Kasumi-1 (cell line): ENCODE data around the gene LGR4.

Experiments
- DNase-seq, 2 experiments: peaks; one replicate each; lab custom pipeline; 2025; lab: John Stamatoyannopoulos, UW

Gene LGR4

GRCh38 chr11:27427183-27427980 is 45.2 kb downstream of the LGR4 start:
- DNase-seq: no peak

- DNase-seq: no peak
Observed at GRCh38 chr11:27425814-27426213, 46.8 kb downstream of the LGR4 start.

GRCh38 chr11:27423125-27423524 is 49.5 kb downstream of the LGR4 start:
- peak in 1 of 2 experiments; percentile 10 for DNase-seq

GRCh38 chr11:27421819-27422494 is 50.6 kb downstream of the LGR4 start:
- no peak for DNase-seq

GRCh38 chr11:27420722-27421572 is 51.6 kb downstream of the LGR4 start:
- DNase-seq: no peak

GRCh38 chr11:27420217-27420616 is 52.4 kb downstream of the LGR4 start:
- no peak for DNase-seq

GRCh38 chr11:27418356-27418755 is 54.2 kb downstream of the LGR4 start:
- DNase-seq: no peak

GRCh38 chr11:27416568-27417176 is 55.9 kb downstream of the LGR4 start:
- no peak for DNase-seq

- no peak for DNase-seq
Observed at GRCh38 chr11:27414644-27415043, 57.9 kb downstream of the LGR4 start.

- DNase-seq: no peak
Observed at GRCh38 chr11:27413218-27413617, 59.4 kb downstream of the LGR4 start.

GRCh38 chr11:27412192-27412691 is 60.3 kb downstream of the LGR4 start:
- DNase-seq: no peak

- no peak for DNase-seq
Observed at GRCh38 chr11:27411328-27411727, 61.3 kb downstream of the LGR4 start.

GRCh38 chr11:27410272-27410671 is 62.3 kb downstream of the LGR4 start:
- no peak for DNase-seq

- DNase-seq: no peak
Observed at GRCh38 chr11:27409742-27410141, 62.8 kb downstream of the LGR4 start.

GRCh38 chr11:27409049-27409448 is 63.5 kb downstream of the LGR4 start:
- no peak for DNase-seq

GRCh38 chr11:27408246-27408800 is 64.3 kb downstream of the LGR4 start:
- DNase-seq: no peak

GRCh38 chr11:27406498-27407354 is 65.9 kb downstream of the LGR4 start:
- DNase-seq: no peak

GRCh38 chr11:27405134-27405533 is 67.5 kb downstream of the LGR4 start:
- no peak for DNase-seq

GRCh38 chr11:27404427-27404826 is 68.2 kb downstream of the LGR4 start:
- DNase-seq: no peak

- no peak for DNase-seq
Observed at GRCh38 chr11:27403195-27403594, 69.4 kb downstream of the LGR4 start.

GRCh38 chr11:27402450-27402849 is 70.1 kb downstream of the LGR4 start:
- no peak for DNase-seq
